SU-DHL-6 (cell line): ENCODE results near the gene CCDC13.

ENCODE experiments used
- H2AFZ ChIP-seq: fragments of 200-600 bp; sonication (generic); 2 replicates; pipeline ENCODE4 v1.6.1; 2014; ENCODE audit warnings: low read depth, mild to moderate bottlenecking, moderate library complexity, mixed read lengths, antibody characterized with exemption, low read length; ENCODE audit not compliant: severe bottlenecking
- H3F3A ChIP-seq: fragments of 200-600 bp; shearing (Covaris generic); 2 replicates; pipeline ENCODE4 v1.6.0; 2016; ENCODE audit warnings: antibody characterized with exemption, mild to moderate bottlenecking; ENCODE audit not compliant: insufficient read depth
- H3K27ac ChIP-seq: fragments of 200-600 bp; sonication (generic); 2 replicates; pipeline ENCODE4 v1.5.1; 2016; ENCODE audit warnings: low read depth, mild to moderate bottlenecking, low read length, moderate library complexity, mixed read lengths
- H3K27me3 ChIP-seq: fragments of 200-600 bp; sonication (generic), shearing (Covaris generic); 2 replicates; pipeline ENCODE4 v1.6.0; 2014; ENCODE audit warnings: mild to moderate bottlenecking, low read length
- H3K36me3 ChIP-seq: fragments of 200-600 bp; sonication (generic); 2 replicates; pipeline ENCODE4 v1.6.1; 2014; ENCODE audit warnings: mild to moderate bottlenecking, low read length, mixed read lengths
- H3K4me2 ChIP-seq: fragments of 300-600, 200-600 bp; shearing (Covaris generic), sonication (generic); 2 replicates; pipeline ENCODE4 v1.6.0; 2014; ENCODE audit warnings: low read length, low read depth, mild to moderate bottlenecking; ENCODE audit not compliant: poor library complexity, severe bottlenecking
- H3K4me3 ChIP-seq: fragments of 200-600 bp; sonication (generic); 2 replicates; pipeline ENCODE4 v1.5.1; 2014; ENCODE audit warnings: antibody characterized with exemption, low read length, mild to moderate bottlenecking, mixed read lengths; ENCODE audit not compliant: insufficient read depth, poor library complexity, severe bottlenecking
- H3K79me2 ChIP-seq: fragments of 200-600 bp; sonication (generic); 2 replicates; pipeline ENCODE4 v1.6.1; 2014; ENCODE audit warnings: mild to moderate bottlenecking, low read length, moderate library complexity; ENCODE audit not compliant: insufficient read depth
- H3K9ac ChIP-seq: fragments of 200-600 bp; sonication (generic); 2 replicates; pipeline ENCODE4 v1.7.0; 2014; ENCODE audit warnings: mild to moderate bottlenecking, low read length
- H3K9me2 ChIP-seq: fragments of 200-600 bp; sonication (generic); replicated peaks from 2 replicates; pipeline ENCODE4 v1.6.1; 2014; ENCODE audit warnings: low read length; ENCODE audit not compliant: insufficient read depth
- H3K9me3 ChIP-seq: fragments of 200-600 bp; sonication (generic); 2 replicates; pipeline ENCODE4 v1.6.1; 2014; ENCODE audit warnings: low read length, mixed read lengths; ENCODE audit not compliant: insufficient read depth
- H4K20me1 ChIP-seq: fragments of 200-600 bp; sonication (generic); 2 replicates; pipeline ENCODE4 v1.6.1; 2014; ENCODE audit warnings: low read depth, mild to moderate bottlenecking, antibody characterized with exemption, low read length, moderate library complexity, mixed read lengths
- CTCF ChIP-seq: fragments of 200-600 bp; sonication (generic); IDR thresholded peaks from one replicate; pipeline ENCODE4 v1.5.1; 2017; ENCODE audit warnings: antibody characterized with exemption, mild to moderate bottlenecking, low read length, moderate library complexity; ENCODE audit not compliant: insufficient read depth, poor library complexity, severe bottlenecking
- EZH2phosphoT487 ChIP-seq: fragments of 200-600 bp; sonication (generic), shearing (Covaris generic); conservative IDR thresholded peaks from 2 replicates; pipeline ENCODE4 v1.6.1; 2018; ENCODE audit warnings: mild to moderate bottlenecking, antibody characterized with exemption, low read length, moderate library complexity, mixed read lengths

The CCDC13 gene

GRCh38 chr3:42736081-42736480 is 37.0 kb downstream of the CCDC13 start:
- no peak overlapping the region for H3K4me2 ChIP-seq
- no peaks in the 10 kb centered on the region for H3K36me3 ChIP-seq
- no peak overlapping the region for H3K4me3 ChIP-seq
- H3K79me2 ChIP-seq: no peaks in the 10 kb centered on the region
- no peaks in the 10 kb centered on the region for H3K27me3 ChIP-seq
- no peaks in the 10 kb centered on the region for H3F3A ChIP-seq
- TF ChIP-seq EZH2phosphoT487 (no peak), CTCF (no peak)
- H2AFZ ChIP-seq: no peak overlapping the region
- no peak overlapping the region for H3K9ac ChIP-seq
- no peaks in the 10 kb centered on the region for H3K9me2 ChIP-seq
- H3K27ac ChIP-seq: no peak overlapping the region
- no peaks in the 10 kb centered on the region for H4K20me1 ChIP-seq
- H3K9me3 ChIP-seq: no peaks in the 10 kb centered on the region

- H4K20me1 ChIP-seq: no peaks in the 10 kb centered on the region
- no peak overlapping the region for H3K9ac ChIP-seq
- H3K27me3 ChIP-seq: no peaks in the 10 kb centered on the region
- no peaks in the 10 kb centered on the region for H3K36me3 ChIP-seq
- no peaks in the 10 kb centered on the region for H3K9me3 ChIP-seq
- H2AFZ ChIP-seq: no peak overlapping the region
- H3K4me2 ChIP-seq: no peak overlapping the region
- H3F3A ChIP-seq: no peaks in the 10 kb centered on the region
- no peaks in the 10 kb centered on the region for H3K79me2 ChIP-seq
- no peak overlapping the region for H3K27ac ChIP-seq
- H3K9me2 ChIP-seq: no peaks in the 10 kb centered on the region
- no peak for TF ChIP-seq EZH2phosphoT487
- no peak for TF ChIP-seq CTCF
- no peak overlapping the region for H3K4me3 ChIP-seq
Observed at GRCh38 chr3:42735615-42736014, 37.4 kb downstream of the CCDC13 start.

- H3K9me3 ChIP-seq: no peaks in the 10 kb centered on the region
- no peaks in the 10 kb centered on the region for H3K27me3 ChIP-seq
- H4K20me1 ChIP-seq: no peaks in the 10 kb centered on the region
- H3K9ac ChIP-seq: no peak overlapping the region
- no peaks in the 10 kb centered on the region for H3K79me2 ChIP-seq
- H3K27ac ChIP-seq: no peak overlapping the region
- H2AFZ ChIP-seq: no peak overlapping the region
- TF ChIP-seq CTCF: no peak
- TF ChIP-seq EZH2phosphoT487: no peak
- no peak overlapping the region for H3K4me3 ChIP-seq
- H3K4me2 ChIP-seq: no peak overlapping the region
- no peaks in the 10 kb centered on the region for H3F3A ChIP-seq
- H3K9me2 ChIP-seq: no peaks in the 10 kb centered on the region
- no peaks in the 10 kb centered on the region for H3K36me3 ChIP-seq
Observed at GRCh38 chr3:42735019-42735418, 38.0 kb downstream of the CCDC13 start.
